DMS153 (cell line): Measurements from ENCODE around the gene PTP4A2.

Experiments
- DNase-seq: peaks from one replicate; lab custom pipeline; 2025; lab: John Stamatoyannopoulos, UW

The PTP4A2 gene

DNA sequence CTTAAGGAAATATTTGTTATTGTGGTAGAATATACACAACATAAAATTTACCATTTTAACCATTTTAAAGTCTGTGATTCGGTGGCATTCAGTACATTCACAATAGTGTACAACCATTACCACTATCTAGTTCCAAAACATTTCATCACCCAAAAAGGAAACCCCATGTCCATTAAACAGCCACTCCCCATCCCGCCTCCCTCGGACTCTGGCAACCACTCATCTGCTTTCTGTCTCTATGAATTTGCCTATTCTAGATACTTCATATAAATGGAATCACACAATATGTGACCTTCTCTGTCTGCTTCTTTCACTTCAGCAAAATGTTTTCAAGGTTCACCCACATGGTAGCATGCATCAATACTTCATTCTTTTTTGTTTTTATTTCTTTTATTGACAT is 51.3 kb downstream of the PTP4A2 start:
- no peak for DNase-seq

GRCh38 chr1:31885851-31886250 is 52.3 kb downstream of the PTP4A2 start:
- no peak for DNase-seq

GRCh38 chr1:31883357-31883942 is 54.7 kb downstream of the PTP4A2 start:
- DNase-seq: no peak

DNA sequence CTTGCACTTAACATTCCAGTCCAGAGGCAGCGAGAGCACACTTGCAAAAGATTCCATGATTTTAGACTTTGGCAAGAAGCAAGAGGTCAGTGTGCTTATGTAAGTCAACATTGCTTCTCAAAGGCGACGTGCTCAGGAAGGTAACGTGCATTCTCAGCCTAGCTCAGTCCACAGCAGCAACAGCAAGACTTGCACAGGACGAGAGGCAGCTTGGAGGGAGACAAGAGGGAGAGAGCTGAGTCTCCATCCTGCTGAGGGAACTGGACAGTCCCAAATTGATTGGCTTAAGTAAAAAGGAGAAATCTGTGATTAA is 56.5 kb downstream of the PTP4A2 start:
- DNase-seq: no peak

DNA sequence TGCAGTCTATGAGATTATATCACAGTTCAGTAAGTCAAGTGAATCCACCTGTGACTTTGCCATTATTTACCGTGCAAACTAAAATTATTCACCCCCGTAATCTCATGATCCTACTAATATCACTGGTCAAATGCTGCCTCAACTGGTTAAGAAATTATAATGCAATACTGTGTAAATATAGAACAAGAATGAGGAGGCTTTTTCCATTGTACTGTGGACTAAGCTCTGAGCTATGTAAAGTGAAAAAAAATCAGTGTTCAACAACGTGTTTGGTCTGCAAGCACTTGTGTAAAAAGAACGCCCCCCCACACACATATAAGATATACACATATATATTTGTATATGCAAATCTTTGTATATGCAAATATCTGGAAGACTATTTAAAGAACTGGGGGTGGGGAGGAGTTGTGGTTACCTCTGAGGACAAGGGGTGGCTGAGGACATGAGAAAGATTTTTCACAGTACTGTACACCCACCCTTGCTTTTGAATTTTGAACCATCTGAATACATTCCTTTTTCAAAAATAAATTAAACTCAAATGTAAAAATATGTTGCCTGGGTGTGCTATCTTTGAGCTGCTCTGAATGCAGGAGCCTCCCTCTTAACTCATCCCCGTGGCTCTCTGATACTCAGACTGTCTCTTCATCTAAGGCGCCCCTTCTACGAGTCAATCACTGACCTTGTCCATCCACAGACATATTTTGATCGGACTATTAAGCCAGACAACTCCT is 57.0 kb downstream of the PTP4A2 start:
- DNase-seq: no peak

DNA sequence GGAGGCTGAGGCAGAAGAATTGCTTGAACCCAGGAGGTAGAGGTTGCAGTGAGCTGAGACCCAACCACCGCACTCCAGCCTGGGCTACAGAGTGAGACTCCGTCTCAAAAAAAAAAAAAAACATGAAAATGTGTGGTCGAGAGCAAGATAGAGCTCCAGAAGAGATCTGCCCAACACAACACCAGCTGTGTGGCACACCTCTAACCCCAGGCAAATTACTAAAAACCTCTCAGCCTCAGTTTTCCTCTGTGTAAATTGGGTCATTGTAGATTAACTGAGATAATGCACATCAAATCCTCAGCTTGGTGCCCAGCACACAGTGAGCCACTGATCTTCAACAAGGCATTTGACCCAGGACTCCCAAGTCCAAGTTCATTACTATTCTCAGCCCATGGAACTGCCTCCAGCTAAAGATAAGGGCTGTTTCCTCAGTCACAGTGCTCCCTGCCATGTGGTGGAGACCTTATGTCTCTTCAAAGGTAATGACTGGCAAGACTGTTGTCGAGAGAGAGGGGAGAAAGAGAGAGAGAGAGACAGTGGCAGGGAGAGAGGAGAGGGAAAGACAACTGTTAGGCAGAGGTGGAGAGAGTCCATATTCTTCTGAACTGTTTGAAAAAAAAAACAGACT is 58.1 kb downstream of the PTP4A2 start:
- DNase-seq: no peak

- DNase-seq: no peak
These were observed 60.1 kb downstream of the PTP4A2 start for GRCh38 chr1:31878058-31878457.

GRCh38 chr1:31877544-31877943 is 60.6 kb downstream of the PTP4A2 start:
- no peak for DNase-seq

DNA sequence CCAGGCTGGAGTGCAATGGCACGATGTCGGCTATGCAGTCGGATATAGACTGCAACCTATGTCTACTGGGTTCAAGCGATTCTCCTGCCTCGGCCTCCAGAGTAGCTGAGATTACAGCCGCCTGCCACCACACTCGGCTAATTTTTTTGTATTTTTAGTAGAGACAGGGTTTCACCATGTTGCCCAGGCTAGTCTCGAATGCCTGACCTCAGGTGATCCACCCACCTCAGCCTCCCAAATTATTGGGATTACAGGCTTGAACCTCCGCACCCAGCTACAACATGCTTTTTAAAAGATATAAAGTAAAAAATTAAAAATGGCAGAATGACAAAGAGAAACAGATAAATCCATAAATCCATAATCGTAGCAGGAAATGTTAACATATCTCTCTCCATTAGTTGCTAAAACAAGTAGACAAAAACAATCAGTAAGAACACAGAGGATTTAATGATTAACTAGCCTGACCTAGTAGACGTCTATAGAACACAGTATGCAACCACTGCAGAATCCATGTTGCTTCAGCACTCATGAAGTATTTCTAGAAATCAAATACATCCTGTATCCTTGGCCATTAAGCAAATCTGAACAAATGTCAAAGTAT is 62.4 kb downstream of the PTP4A2 start:
- DNase-seq: no peak

DNA sequence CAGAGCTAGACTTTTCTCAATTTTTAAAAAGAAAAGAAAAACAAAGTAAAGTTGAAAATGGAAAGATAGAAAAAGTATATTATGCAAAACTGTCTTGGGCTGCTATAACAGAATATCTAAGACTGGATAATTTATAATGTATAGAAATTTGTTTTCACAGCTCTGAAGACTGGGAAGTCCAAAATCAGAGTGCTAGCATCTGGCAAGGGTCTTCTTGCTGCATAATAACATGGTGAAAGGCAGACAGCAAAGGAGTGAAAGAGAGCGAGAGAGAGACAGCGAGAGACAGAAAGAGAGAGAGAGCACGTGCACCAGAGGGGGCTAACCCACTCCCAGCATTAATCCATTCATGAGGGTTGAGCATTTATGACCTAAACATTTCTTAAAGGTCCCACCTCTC is 63.2 kb downstream of the PTP4A2 start:
- no peak for DNase-seq

- DNase-seq: no peak
These were observed 65.2 kb downstream of the PTP4A2 start for GRCh38 chr1:31872658-31873636.

DNA sequence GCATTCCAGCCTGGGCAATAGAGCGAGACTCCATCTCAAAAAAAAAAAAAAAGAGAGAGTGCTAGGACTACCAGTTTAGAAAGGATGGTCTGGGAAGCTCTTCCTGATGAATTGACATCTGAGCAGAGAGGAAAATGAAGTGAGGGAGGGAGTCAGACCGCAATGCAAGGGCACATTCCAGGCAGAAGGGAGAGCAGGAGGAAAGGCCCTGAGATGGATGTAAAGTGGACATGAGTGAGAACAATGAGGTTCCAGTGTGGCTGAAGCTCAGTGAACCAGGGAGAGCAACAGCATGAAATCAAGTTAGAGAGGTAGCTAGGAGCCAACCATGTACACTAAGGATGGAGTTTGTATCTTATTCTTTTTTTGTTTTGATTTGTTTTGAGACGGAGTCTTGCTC is 66.5 kb downstream of the PTP4A2 start:
- DNase-seq: no peak

DNA sequence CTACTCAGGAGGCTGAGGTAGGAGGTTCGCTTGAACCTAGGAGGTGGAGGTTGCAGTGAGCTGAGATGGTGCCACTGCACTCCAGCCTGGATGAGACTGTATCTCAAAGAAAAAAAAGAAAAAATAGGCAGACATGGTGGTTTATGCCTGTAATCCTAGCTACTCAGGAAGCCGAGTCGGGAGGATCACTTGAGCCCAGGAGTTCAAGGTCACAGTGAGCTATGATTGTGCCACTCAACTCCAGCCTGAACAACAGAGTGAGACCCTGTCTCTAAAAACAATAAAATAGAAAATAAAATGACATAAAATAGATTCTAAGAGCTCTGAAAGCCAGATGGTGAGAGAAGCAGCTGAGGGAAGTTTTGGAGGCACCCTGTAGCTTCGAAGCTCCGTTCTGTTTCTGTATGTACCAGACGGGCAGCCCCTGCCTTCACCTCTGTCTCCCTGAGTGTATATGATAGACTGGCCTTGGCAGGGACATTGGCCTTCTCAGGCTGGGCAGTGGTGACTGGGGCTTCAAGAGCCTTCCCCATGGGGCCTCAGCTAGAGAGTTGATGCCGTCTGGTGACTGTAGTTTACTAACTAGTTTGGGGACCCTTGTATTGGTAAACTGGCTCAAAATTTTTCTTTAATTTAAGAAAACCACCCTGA is 68.0 kb downstream of the PTP4A2 start:
- no peak for DNase-seq

DNA sequence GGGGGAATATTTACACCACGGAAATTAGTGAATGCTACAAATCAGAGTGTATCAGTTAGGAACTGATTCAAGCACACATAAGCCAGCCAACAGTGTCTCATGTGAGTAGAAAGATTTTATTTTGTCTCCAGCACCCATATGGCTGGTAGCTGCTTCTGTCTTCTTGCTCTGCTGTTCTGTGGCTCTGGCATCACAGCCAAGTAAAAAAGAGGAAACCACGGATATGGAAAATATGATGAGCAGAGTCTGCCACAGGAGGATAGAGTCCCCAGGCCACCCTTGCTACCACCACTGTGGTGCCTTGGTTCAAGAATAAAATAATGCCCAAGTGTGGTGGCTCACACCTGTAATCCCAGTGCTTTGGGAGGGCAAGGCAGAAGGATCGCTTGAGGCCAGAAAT is 68.7 kb downstream of the PTP4A2 start:
- DNase-seq: no peak

DNA sequence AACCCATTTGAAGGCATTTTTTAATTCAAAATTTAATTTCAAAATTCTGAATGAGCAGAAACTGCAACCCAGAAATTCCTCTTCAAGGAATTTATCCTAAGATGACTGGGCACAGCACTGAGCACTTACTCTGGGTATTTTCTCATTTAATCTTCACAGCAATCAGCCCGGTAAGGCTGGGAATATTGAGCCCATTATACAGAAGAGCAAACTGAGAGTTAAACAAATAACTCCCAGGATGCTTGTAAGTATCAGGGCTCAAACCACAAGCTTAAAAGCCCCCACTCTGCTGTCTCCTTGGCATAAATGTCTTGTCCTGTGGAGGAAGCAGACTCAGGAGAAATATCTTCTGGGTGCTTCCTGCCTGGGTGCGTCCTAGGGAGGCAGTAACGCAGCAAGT is 69.3 kb downstream of the PTP4A2 start:
- DNase-seq: no peak

DNA sequence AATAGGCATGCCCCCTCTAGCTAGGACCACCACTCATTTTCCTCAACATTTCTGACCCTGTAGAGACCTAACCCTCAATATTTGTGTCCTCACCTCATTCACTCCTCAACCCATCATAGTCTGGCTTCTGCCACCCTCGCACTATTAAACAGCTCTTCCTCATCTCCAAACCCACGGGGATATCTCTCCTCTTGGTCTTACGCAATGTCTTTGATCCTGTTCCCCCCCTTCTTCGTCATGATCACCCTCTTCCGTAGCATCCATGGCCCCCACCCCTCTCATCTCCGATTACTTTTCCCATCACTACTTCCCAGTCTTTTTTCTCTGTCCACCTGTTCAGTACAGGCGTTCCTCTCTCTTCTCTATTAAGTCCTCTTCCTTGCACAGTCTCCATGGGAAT is 70.6 kb downstream of the PTP4A2 start:
- no peak for DNase-seq

DNA sequence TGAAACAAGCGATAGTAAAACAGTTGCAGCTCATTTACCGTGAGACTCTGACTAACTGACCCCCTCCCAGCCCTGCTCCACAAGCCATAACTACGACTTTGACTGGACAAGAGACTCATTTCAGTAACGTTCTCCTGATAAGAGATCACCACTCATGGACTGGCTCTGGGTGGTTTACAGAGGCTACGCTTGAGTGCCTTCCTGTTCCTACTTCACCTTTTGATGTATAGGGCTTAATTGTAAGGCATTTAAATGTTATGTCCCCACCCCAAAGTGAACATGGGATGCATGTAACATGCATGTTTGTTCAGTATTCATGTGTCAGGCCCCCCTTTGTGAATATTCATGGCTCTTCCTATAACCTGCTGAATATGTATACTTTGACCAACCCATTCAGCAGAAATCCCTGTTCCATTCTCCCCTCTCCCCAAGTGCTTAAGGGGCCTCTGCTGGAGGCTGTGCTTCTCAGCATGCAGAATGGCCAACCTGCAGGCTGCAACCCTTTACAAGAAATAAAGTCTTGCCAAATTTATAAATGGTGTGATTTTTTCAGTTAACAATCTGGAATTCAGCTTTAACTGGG is 71.6 kb downstream of the PTP4A2 start:
- no peak for DNase-seq

- DNase-seq: no peak
These were observed 72.3 kb downstream of the PTP4A2 start for GRCh38 chr1:31865728-31866449.

- DNase-seq: no peak
These were observed 76.1 kb downstream of the PTP4A2 start for GRCh38 chr1:31862071-31862470.

- no peak for DNase-seq
These were observed 76.8 kb downstream of the PTP4A2 start for GRCh38 chr1:31861346-31861745.

DNA sequence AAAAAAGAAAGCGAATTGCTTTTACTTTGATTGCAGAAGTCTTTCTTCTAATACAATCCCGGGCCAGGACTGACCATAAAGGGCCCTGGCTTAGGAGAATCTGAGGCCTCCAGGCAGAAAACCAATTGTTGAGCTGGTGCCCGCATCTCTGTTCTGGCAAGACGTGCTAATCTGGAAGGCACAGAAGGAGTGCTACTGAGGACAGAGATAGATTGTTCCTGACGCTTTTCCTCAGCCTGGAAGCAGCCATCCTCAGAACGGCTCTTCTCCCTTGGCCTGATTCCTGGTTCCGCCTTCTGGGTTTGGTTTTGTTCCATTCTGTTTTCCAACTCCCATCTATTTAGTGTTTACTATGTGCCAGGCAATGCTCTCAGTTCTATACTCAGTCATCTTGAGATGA is 77.6 kb downstream of the PTP4A2 start:
- no peak for DNase-seq
